ENCODE measurements around the gene PSMG4. TPM values are rescaled to one million over a fixed set of nuclear protein-coding genes. Genes with fewer than 3 reads are reported as not detected.

PSMG4 gene
- total and polyA plus RNA-seq, 12 donors, result 8.1 to 38.6 (median 10.3) TPM

- ATAC-seq, result no peak
Measured at GRCh38 chr6:3222506-3223038, 36.2 kb upstream of the PSMG4 start.

DNA sequence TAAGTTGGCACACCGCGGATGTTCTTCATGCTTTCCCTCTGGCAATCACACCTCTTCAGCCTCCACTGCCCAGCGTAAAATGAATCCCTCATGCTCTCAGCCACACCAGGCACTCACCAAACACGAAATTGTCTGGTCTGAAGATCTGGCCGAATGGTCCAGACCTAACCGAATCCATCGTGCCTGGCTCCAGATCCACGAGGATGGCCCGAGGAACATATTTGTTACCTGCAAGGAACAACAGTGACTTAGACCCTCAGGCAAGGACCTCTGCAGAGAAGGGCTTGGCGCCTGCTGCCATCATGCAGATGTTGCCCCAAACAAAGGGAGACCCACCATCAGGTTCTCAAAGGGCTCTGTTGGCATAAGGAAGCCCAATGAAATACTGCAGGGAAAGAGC lies 32.7 kb upstream of the PSMG4 start:
- Histone ChIP-seq H3K36me3 (no peaks in the 10 kb centered on the region), H3K27me3 (peaks cover 0 to 73% (median 50%) of the 10 kb centered on the region in 7 donors), H3K4me1 (peaks cover 17 to 46% (median 37%) of the 10 kb centered on the region in 9 donors), H3K27ac (no peak overlapping the region), H3K4me3 (no peak overlapping the region), H3K9me3 (no peaks in the 10 kb centered on the region)
- TF ChIP-seq, protein P1, sequence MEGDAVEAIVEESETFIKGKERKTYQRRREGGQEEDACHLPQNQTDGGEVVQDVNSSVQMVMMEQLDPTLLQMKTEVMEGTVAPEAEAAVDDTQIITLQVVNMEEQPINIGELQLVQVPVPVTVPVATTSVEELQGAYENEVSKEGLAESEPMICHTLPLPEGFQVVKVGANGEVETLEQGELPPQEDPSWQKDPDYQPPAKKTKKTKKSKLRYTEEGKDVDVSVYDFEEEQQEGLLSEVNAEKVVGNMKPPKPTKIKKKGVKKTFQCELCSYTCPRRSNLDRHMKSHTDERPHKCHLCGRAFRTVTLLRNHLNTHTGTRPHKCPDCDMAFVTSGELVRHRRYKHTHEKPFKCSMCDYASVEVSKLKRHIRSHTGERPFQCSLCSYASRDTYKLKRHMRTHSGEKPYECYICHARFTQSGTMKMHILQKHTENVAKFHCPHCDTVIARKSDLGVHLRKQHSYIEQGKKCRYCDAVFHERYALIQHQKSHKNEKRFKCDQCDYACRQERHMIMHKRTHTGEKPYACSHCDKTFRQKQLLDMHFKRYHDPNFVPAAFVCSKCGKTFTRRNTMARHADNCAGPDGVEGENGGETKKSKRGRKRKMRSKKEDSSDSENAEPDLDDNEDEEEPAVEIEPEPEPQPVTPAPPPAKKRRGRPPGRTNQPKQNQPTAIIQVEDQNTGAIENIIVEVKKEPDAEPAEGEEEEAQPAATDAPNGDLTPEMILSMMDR (IDR thresholded peaks at IDR 0.05), result no peak
- intact Hi-C loops (cut with DNase I), result no loop called here
- ATAC-seq (no peak), DNase-seq (no peak)
- WGBS, 2 donors, result 95 to 97% methylated on average over 10 of the region's 10 CpGs

More at GRCh38 chr6:3222506-3223038, 36.2 kb upstream of the PSMG4 start:
- TF ChIP-seq, protein P1 (IDR thresholded peaks at IDR 0.05), result no peak
- 50 to 59% methylated on average over 4 of the region's 4 CpGs for WGBS, 2 donors
- Histone ChIP-seq H3K9me3 (no peaks in the 10 kb centered on the region), H3K36me3 (no peaks in the 10 kb centered on the region), H3K27me3 (peaks cover 0 to 57% (median 17%) of the 10 kb centered on the region in 7 donors), H3K27ac (no peak overlapping the region), H3K4me1 (peaks cover 6 to 12% (median 11%) of the 10 kb centered on the region in 9 donors), H3K4me3 (no peak overlapping the region)
- no peak for DNase-seq
- intact Hi-C loops (cut with DNase I), result no loop called here

GRCh38 chr6:3226481-3227362 lies 32.0 kb upstream of the PSMG4 start:
- Histone ChIP-seq H3K9me3 (no peaks in the 10 kb centered on the region), H3K36me3 (no peaks in the 10 kb centered on the region), H3K27ac (peak overlapping the region in 1 of 10 donors; percentile 4), H3K27me3 (peaks cover 0 to 79% (median 49%) of the 10 kb centered on the region in 7 donors), H3K4me1 (peaks cover 17 to 50% (median 40%) of the 10 kb centered on the region in 9 donors), H3K4me3 (peak overlapping the region; percentile 20 to 59 (median 43))
- DNase-seq (peak in 1 of 2 donors; percentile 30), ATAC-seq (peak in 2 of 8 donors; percentile 5 to 40)
- intact Hi-C loops (cut with DNase I), result no loop called here
- TF ChIP-seq, protein P1 (IDR thresholded peaks at IDR 0.05), result no peak
- WGBS, 2 donors, result 4 to 6% methylated on average over 54 of the region's 54 CpGs

GRCh38 chr6:3227363-3228045 lies 31.2 kb upstream of the PSMG4 start, which contains the start of gene TUBB2B:
TUBB2B (minus strand) TSS chr6:3227653; CDS start chr6:3227543, 110 bp downstream.
- WGBS, 2 donors, result 1% methylated on average over 65 to 66 of the region's 66 CpGs
- DNase-seq, result peak in 1 of 2 donors; percentile 37

More at GRCh38 chr6:3227363-3228045, 31.2 kb upstream of the PSMG4 start, which contains the start of gene TUBB2B:
- ATAC-seq, result peak; percentile 30 to 70 (median 56)
- intact Hi-C loops (cut with DNase I), result no loop called here
- Histone ChIP-seq H3K4me3 (peak within 1 kb of the TSS; percentile 20 to 59 (median 43)), H3K27ac (peak within 1 kb of the TSS in 1 of 10 donors; percentile 4), H3K4me1 (peaks cover 21 to 58% (median 47%) of the 10 kb centered on the region in 9 donors), H3K27me3 (peaks cover 0 to 84% (median 55%) of the 10 kb centered on the region in 7 donors), H3K36me3 (no peaks in the 10 kb centered on the region), H3K9me3 (no peaks in the 10 kb centered on the region)
- TF ChIP-seq, protein P1 (IDR thresholded peaks at IDR 0.05), result no peak

Data from heart right ventricle (tissue), 16 donors.